ENCODE data around the gene SPATA33.

Gene SPATA33

GRCh38 chr16:89657442-89658220 lies at the start of gene SPATA33, which contains the start of gene CHMP1A:
TSS of gene SPATA33 (plus strand) at chr16:89657836. CDS start at chr16:89657912, 76 bp downstream.
TSS of gene CHMP1A (minus strand) at chr16:89657708. CDS start at chr16:89657588, 120 bp downstream.
- peak; percentile 86 to 87 for DNase-seq

DNA sequence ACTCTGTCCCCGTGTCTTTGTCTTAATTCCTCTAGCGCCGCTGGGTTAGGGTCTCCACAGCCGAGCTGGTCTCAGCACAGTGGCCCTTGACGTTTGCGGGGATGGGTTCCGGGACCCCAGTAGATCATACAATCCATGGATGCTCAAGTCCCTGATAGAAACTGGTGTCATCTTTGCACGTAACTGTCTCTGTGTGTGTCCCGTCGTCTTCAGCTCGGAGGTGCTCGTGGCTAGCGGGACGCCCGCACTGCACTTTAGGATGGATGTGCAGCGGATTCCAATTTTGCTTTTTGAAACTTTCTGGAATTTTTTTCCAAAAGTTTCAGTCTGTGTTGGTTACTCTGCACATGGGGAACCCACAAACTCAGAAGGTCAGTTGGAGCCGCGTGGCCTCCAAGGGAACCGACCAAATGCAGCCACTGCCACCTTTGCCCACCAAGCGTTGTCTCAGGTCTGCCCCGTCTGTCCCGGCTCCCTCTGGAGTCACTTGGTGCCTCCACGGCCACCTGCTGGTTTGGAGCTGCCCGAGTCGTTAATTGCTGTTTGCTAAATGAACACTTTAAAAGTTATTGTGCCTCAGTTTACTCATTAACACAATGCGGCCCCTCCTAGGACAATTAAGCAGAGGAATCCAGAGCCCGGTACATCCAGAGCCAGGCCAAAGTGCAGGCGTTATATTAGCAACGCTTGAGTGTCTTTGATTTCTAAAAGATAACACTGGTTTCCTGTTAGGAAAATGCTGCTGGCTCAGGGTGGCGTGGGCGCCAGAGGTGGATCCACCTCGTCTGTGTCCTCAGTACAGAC lies 49.5 kb upstream of the SPATA33 start:
- no peak for DNase-seq

GRCh38 chr16:89610108-89610453 lies 47.6 kb upstream of the SPATA33 start:
- no peak for DNase-seq

GRCh38 chr16:89612415-89613166 lies 45.0 kb upstream of the SPATA33 start:
- no peak for DNase-seq

- DNase-seq, result no peak
Measured at GRCh38 chr16:89613231-89613953, 44.2 kb upstream of the SPATA33 start, which contains the start of gene DPEP1. TSS of gene DPEP1 (plus strand) at chr16:89613642. CDS start at chr16:89630411, 16,769 bp downstream.

GRCh38 chr16:89613954-89614459 lies 43.6 kb upstream of the SPATA33 start:
- no peak for DNase-seq

DNA sequence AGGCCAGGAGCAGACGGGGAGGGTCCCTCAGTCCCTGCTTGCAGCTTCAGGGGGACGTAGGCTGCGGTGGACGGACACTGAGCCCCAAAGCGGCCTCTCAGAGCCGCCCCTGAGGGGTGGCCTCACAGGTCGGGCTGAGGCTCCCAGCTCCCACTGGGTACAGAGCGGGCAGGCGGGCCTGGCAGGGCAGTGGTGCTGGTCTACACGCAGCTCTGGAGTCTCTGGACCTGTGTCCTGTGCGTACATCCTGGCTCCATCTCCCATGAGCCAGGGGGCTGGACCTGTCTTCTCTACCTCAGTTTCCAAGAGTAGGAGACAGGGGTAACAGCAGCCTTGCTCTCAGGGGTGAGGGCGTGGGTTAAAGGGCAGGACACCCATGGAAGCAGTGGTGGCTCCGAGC lies 42.5 kb upstream of the SPATA33 start:
- DNase-seq, result no peak

DNA sequence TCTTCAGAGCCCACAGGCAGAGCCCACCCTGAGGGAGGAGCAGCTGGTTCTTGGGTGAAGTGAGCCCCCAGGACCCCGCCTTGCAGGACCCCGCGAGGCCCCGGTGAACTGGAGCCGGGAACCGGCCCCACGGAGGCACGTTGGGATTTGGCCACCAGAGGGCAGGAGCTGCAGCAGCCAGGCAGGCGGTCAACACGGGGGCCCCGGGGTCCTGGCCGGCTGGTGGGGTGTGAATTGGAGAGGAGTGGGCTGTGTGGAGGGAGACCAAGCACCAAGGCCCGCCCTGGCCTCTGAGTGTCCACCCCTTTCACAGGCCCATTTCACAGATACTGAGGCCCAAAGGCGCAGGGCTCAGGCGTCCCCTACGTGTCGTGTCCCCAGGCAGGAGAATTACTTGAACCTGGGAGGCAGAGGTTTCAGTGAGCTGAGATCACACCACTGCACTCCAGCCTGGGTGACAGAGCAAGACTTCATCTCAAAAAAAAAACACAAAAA lies 42.0 kb upstream of the SPATA33 start:
- peak in 1 of 2 experiments; percentile 27 for DNase-seq

- no peak for DNase-seq
Measured at GRCh38 chr16:89616623-89617022, 41.0 kb upstream of the SPATA33 start.

- DNase-seq, result no peak
Measured at GRCh38 chr16:89617036-89617435, 40.6 kb upstream of the SPATA33 start.

GRCh38 chr16:89618109-89618998 lies 39.3 kb upstream of the SPATA33 start:
- no peak for DNase-seq

- DNase-seq, result no peak
Measured at GRCh38 chr16:89619840-89620239, 37.8 kb upstream of the SPATA33 start.

- DNase-seq, result no peak
Measured at GRCh38 chr16:89620406-89620841, 37.2 kb upstream of the SPATA33 start.

DNA sequence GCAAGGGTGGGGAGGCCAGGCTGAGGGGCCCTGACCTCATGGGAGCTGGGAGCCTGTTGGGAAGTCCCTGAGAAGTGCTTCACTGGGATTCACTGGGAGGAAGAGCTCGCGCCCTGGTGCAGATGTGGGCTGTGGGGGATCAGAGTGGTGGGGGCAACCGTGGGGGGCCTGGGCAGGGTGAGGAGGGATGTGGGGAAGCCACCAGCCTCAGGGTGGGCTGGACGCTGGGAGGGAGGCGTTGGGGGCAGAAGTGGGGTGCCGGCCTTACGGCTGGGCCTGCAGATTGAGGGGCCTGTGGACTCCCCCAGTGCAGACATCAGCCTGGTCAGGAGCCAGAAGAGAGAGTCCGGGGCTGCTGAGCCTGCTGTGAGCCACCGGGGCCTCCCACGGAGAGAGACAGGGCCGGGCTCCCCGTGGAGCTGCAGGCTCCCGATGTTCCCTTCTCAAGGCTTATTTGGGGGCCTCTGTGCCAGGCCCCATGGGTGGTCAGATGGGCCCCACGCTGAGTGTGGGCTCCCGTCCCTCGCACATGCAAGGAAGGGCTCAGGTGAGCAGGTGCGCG lies 36.4 kb upstream of the SPATA33 start:
- no peak for DNase-seq

GRCh38 chr16:89621698-89622409 lies 35.8 kb upstream of the SPATA33 start:
- no peak for DNase-seq

DNA sequence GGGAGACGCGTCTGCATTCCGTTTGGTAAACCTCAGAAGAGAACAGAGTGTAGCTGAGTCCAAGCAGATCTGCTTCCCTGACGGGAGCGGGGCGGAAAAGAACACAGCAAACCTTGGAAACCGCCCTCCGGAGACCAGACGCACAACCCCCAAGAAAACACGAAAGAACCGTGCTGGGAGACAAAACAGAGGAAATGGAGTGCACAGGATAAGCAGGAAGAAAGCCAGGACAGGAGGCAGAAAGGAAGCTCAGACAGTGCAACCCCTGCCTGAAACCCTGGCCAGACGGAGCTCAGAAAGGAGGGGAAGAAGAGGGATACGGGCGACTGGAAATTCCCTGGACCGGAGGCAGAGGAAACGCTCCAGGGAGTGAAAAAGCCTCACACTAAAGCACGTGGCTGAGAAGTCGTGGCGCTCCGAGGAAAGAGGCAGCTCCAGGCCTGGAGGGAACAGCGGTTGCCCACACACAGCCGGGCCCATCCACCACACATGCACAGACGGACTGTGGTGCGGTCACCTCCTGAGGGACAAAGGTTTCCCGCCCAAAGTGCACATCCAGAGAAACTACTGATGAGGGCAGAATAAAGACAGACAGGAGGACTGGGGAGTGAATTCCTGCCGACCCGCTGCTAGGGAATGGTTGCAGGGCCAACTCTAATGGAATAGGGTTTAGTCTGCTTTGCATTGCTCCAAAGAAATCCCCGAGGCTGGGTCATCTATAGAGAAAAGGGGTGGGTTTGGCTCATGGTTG lies 34.0 kb upstream of the SPATA33 start:
- no peak for DNase-seq

GRCh38 chr16:89624777-89625761 lies 32.6 kb upstream of the SPATA33 start:
- DNase-seq, result no peak

All from SHP77 (cell line).